ENCODE results near the gene TMED4. TPM values are rescaled to one million over a fixed set of nuclear protein-coding genes. Genes with fewer than 3 reads are reported as not detected.

Gene TMED4
- total and polyA plus RNA-seq, 2 of the 13 experiments (the other 11 are each of a cell fraction or from before 2014, with no cell fraction given) = 81.4 to 109 TPM

- TF ChIP-seq, protein P1, sequence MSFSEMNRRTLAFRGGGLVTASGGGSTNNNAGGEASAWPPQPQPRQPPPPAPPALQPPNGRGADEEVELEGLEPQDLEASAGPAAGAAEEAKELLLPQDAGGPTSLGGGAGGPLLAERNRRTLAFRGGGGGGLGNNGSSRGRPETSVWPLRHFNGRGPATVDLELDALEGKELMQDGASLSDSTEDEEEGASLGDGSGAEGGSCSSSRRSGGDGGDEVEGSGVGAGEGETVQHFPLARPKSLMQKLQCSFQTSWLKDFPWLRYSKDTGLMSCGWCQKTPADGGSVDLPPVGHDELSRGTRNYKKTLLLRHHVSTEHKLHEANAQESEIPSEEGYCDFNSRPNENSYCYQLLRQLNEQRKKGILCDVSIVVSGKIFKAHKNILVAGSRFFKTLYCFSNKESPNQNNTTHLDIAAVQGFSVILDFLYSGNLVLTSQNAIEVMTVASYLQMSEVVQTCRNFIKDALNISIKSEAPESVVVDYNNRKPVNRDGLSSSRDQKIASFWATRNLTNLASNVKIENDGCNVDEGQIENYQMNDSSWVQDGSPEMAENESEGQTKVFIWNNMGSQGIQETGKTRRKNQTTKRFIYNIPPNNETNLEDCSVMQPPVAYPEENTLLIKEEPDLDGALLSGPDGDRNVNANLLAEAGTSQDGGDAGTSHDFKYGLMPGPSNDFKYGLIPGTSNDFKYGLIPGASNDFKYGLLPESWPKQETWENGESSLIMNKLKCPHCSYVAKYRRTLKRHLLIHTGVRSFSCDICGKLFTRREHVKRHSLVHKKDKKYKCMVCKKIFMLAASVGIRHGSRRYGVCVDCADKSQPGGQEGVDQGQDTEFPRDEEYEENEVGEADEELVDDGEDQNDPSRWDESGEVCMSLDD (CRISPR knock-in tag; IDR thresholded peaks at IDR 0.05; ENCODE audit: borderline replicate concordance) = 0 out of 2 replicates have a peak, but pooled peaks have one; percentile 20
- TF ChIP-seq ZNF740 (CRISPR knock-in tag; IDR thresholded peaks at IDR 0.05) (no peak), ZNF883 (CRISPR knock-in tag; IDR thresholded peaks at IDR 0.05; ENCODE audit: not compliant biosample characterization) (peak; percentile 28), NFIB (CRISPR knock-in tag; IDR thresholded peaks at IDR 0.05; ENCODE audit: borderline replicate concordance) (no peak), REXO4 (CRISPR knock-in tag; IDR thresholded peaks at IDR 0.05; ENCODE audit: borderline replicate concordance) (no peak), ZNF652 (CRISPR knock-in tag; IDR thresholded peaks at IDR 0.05; ENCODE audit: borderline replicate concordance, low read depth) (no peak), ZNF775 (CRISPR knock-in tag; IDR thresholded peaks at IDR 0.05; ENCODE audit: borderline replicate concordance) (no peak), ETV6 (CRISPR knock-in tag; conservative IDR thresholded peaks at IDR 0.05) (peak; percentile 61; the same call in 1 of the 2 replicates), EZH2 (conservative IDR thresholded peaks at IDR 0.05; ENCODE audit: low read depth, low read length) (no peak), YEATS4 (CRISPR knock-in tag; IDR thresholded peaks at IDR 0.05; ENCODE audit: borderline replicate concordance) (peak; percentile 67), BORCS8-MEF2B (CRISPR knock-in tag; IDR thresholded peaks at IDR 0.05) (peak; percentile 30; the same call in 1 of the 2 replicates), NR2F6 (IDR thresholded peaks at IDR 0.05) (no peak), NR2F6 (CRISPR knock-in tag; IDR thresholded peaks at IDR 0.05) (peak; percentile 4; the same call in 1 of the 2 replicates), RBFOX2 (IDR thresholded peaks at IDR 0.05; ENCODE audit: low read depth, low read length) (peak; percentile 96)
- TF ChIP-seq, protein P2, sequence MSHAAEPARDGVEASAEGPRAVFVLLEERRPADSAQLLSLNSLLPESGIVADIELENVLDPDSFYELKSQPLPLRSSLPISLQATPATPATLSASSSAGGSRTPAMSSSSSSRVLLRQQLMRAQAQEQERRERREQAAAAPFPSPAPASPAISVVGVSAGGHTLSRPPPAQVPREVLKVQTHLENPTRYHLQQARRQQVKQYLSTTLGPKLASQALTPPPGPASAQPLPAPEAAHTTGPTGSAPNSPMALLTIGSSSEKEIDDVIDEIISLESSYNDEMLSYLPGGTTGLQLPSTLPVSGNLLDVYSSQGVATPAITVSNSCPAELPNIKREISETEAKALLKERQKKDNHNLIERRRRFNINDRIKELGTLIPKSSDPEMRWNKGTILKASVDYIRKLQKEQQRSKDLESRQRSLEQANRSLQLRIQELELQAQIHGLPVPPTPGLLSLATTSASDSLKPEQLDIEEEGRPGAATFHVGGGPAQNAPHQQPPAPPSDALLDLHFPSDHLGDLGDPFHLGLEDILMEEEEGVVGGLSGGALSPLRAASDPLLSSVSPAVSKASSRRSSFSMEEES (CRISPR knock-in tag; IDR thresholded peaks at IDR 0.05) = no peak
- TF ChIP-seq, protein P3, sequence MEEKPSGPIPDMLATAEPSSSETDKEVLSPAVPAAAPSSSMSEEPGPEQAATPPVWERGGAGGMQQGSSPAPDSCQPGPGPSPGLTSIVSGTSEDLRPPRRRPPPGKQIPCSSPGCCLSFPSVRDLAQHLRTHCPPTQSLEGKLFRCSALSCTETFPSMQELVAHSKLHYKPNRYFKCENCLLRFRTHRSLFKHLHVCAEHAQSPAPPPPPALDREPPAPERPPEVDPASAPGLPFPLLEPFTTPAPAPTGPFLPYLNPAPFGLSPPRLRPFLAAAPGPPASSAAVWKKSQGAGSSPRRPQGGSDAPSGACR (CRISPR knock-in tag; IDR thresholded peaks at IDR 0.05) = peak; percentile 79; the same call in 1 of the 2 replicates
- TF ChIP-seq, protein P4, sequence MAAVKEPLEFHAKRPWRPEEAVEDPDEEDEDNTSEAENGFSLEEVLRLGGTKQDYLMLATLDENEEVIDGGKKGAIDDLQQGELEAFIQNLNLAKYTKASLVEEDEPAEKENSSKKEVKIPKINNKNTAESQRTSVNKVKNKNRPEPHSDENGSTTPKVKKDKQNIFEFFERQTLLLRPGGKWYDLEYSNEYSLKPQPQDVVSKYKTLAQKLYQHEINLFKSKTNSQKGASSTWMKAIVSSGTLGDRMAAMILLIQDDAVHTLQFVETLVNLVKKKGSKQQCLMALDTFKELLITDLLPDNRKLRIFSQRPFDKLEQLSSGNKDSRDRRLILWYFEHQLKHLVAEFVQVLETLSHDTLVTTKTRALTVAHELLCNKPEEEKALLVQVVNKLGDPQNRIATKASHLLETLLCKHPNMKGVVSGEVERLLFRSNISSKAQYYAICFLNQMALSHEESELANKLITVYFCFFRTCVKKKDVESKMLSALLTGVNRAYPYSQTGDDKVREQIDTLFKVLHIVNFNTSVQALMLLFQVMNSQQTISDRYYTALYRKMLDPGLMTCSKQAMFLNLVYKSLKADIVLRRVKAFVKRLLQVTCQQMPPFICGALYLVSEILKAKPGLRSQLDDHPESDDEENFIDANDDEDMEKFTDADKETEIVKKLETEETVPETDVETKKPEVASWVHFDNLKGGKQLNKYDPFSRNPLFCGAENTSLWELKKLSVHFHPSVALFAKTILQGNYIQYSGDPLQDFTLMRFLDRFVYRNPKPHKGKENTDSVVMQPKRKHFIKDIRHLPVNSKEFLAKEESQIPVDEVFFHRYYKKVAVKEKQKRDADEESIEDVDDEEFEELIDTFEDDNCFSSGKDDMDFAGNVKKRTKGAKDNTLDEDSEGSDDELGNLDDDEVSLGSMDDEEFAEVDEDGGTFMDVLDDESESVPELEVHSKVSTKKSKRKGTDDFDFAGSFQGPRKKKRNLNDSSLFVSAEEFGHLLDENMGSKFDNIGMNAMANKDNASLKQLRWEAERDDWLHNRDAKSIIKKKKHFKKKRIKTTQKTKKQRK (IDR thresholded peaks at IDR 0.05; ENCODE audit: low read length) = no peak
- TF ChIP-seq, protein P5, sequence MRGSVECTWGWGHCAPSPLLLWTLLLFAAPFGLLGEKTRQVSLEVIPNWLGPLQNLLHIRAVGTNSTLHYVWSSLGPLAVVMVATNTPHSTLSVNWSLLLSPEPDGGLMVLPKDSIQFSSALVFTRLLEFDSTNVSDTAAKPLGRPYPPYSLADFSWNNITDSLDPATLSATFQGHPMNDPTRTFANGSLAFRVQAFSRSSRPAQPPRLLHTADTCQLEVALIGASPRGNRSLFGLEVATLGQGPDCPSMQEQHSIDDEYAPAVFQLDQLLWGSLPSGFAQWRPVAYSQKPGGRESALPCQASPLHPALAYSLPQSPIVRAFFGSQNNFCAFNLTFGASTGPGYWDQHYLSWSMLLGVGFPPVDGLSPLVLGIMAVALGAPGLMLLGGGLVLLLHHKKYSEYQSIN (CRISPR knock-in tag; IDR thresholded peaks at IDR 0.05; ENCODE audit: borderline replicate concordance) = no peak
Measured at GRCh38 chr7:44581879-44582603, at the start of gene TMED4 (continued).
